Measurements from ENCODE around the gene TTC22.

Gene TTC22

GRCh38 chr1:54800899-54801759 is at the start of gene TTC22:
Gene TTC22, minus strand, starts transcription at chr1:54801323. Its CDS starts 160 bp downstream, at chr1:54801163.
- peak in 2 of 51 donors; percentile 15 to 22 for DNase-seq

- peak in 1 of 51 donors; percentile 16 for DNase-seq
These were observed 49.6 kb upstream of the TTC22 start for GRCh38 chr1:54850737-54851136.

DNA sequence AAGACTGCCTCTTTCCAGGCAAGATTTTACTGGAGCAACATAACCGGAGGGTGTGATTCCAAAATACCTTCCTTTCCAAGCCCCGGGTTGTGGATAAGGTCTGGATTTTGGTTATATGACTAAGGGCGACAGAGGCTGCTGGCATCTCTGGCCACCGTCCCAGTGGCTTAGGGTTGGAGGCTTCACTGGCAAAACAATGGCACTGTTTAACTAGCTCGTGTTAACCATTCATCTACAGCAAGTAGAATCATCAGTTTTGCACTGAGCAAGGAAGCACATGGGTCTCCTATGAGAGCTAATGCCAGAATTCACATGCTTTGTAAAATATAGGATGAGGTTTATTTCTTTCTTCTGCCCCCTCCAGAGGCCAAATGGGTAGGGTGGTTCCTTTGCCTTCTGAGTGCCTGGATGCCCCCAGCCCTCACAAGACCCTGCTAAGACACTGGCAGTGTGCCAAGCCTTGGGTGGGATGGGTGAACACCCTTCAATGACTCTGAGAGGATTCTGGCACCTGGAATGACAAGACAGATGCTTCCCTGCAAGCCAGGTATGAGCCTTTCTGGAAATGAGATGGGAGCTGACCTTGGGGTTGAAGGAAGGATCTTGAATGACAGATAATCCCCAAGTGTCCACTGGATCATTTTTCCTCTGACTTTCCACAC is 49.1 kb upstream of the TTC22 start:
- DNase-seq = peak in 7 of 51 donors; percentile 1 to 34 (median 9)

DNA sequence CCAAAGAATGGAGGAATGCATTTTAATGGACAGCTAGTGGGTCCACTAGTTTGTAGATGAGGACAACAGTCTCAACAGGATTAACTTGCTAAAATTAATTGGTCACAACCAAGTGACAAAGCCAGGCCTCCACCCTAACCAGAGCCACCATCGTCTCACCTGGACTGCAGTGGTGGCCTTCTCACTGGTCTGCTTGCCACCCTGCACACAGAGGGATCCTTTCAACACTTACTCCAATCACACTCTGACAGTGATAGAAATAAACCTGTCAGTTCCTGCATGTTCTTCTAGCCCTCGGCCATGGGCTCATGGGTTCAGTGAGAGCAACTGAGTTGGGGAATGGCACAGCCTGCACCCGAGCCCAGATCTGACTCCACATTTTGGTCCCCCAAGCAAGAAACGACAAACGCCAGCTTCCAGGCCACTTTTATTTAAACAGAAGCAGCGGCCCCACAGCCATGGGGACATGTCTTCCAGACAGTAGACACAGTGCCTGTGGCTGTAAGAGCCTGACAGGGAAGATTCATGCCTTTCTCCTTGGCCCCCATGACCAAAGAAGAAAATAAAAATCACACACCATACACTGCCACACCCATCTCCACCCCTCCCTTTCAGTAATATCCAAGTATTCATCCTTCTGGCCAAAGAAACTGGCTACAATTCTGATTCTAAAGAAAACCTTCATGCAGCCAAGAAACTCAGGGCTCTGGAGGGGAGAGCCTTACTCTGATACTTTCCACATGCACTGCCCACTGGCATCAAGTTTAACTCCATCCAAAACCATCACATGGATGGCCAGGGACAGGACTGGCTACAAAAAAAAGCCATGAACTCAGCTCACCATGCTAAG is 48.3 kb upstream of the TTC22 start:
- no peak for DNase-seq

- DNase-seq = no peak
These were observed 47.2 kb upstream of the TTC22 start for GRCh38 chr1:54848134-54848948.

GRCh38 chr1:54846716-54847284 is 45.7 kb upstream of the TTC22 start:
- no peak for DNase-seq

- no peak for DNase-seq
These were observed 45.2 kb upstream of the TTC22 start for GRCh38 chr1:54846301-54846700.

DNA sequence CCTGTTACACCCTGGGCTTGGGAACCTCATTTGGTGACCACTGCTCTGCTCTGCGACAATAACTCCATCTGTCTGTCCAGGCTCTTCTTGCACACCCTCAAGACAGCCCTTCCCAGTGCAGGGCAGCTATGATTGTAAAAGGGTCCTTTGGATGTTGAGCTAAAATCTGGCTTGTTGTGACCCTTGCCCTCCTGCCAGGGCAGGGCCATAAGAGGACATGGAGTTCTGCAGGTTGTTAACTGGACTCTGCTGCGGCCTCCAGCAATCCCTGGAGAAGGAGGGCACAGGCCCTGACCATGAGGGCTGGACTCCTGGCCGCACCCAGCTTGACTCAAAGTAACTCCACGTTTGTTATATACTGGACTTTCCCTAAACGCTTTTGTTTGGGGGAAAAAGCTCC is 44.6 kb upstream of the TTC22 start:
- DNase-seq = no peak

DNA sequence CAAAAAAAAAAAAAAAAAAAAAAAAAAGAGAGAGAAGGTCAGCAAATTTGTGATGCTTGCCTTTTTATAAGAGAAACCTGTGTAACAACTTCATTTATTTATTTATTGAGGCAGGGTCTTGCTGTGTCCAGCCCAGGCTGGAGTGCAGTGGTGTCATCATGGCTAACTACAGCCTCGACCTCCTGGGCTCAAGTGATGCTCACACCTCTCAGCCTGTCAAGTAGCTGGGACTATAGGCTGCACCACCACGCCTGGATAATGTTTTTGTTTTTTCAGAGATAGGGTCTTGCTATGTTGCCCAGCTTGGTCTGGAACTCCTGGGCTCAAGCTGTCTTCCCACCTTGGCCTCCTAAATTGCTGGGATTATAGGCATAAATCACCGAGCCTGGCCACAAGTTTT is 43.4 kb upstream of the TTC22 start:
- DNase-seq = no peak

GRCh38 chr1:54843449-54843848 is 42.3 kb upstream of the TTC22 start:
- DNase-seq = no peak

DNA sequence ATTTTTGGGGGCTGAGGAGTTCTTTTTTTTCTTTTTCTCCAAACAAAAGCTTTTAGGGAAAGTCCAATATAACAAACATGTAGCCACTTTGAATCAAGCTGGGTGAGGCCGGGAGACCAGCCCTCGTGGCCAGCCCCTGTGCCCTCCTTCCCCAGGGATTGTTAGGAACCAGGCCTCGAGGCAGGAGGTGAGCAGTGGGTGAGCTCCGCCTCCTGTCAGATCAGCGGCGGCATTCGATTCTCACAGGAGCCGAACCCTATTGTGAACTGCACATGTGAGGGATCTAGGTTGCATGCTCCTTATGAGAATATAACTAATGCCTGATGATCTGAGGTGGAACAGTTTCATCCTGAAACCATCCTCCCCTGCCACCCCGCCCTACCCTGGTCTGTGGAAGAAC is 41.8 kb upstream of the TTC22 start:
- DNase-seq = no peak

DNA sequence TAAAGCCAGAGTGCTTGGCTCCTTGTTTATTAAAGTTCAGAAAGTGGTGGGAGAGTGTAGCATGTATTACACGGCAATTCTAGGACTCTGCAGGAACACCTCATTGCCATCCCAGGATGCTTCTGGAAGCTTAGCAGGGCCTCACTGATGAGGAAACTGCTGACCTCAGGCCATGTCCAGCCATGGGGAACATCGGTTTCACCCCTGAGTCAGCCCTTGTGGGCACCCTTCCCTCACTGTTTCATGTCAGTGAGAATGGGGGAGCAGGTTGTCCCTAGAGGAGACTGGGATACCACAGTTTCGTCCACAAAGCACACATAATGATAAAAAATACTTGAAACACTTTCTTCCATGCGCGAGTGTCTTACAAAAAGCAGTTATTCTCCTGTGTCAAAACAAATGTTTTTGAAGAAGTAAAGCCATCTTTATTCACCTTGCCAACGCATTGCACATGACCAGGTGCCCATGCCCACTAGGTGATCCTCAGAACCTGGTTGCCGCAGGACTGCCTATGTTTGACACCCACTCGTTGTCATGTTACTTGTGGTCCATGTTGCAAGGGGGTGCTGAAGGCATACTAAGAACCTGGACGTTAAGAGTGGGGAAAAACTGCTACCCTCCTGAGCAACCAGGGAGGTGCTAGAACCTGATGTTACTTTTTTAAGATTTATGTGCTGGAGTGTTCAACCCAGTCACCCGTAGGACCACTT is 41.2 kb upstream of the TTC22 start:
- DNase-seq = no peak

DNA sequence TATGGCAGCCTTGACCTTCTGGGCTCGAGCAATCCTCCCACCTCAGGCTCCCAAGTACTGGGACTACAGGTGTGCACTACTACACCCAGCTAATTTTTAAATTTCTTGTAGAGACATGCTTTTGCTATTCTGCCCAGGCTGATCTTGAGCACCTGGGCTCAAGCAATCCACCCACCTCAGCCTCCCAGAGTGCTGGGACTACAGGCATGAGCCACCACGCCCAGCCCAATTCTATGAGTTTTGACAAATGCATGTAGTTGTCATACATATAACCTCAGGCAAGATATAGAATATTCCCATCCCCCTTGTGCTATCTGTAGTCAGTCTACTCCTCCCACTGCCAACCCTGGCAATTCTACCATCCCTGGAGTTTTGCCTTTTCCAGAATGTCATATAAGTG is 38.7 kb upstream of the TTC22 start:
- no peak for DNase-seq

- no peak for DNase-seq
These were observed 37.5 kb upstream of the TTC22 start for GRCh38 chr1:54838565-54839180.

DNA sequence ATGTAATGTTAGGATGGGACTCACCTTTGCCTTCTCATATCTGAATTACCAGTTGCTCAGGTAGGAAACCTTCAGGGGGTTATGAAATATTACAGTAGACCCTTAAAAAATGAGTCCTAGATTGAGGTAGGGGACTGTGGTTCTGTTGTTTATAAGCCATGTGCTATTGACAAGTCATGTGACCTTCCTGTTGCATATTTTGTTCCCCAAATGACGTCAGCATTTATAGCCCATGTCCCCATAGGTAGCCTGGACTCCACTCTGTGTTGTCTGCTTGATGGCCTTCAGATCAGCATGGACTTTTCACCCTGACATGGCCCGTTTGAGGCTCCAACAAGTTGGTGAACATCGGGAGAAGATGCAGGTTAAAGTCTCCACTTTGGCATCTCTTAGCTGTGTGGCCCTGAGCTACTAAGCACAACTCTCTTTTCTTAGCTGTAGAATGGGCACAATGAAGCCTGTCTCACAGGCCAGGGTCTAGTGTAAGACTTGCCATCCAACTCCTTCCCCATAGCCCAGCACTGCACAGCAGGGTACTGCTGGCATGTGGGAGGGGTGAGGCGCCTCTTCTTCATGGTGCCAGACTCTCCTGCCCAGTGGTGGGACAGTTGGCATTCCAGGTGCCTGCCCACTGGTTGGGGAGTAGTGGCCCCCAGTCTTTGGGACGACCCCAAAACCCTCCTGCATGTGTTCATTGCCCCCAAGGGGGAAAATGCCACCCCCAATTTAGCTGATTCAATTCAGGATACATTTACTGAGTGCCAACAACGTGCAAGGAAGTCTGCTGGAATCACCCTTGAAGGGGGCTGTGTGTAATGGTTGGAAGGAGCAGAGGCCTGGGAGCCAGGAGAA is 36.1 kb upstream of the TTC22 start:
- no peak for DNase-seq

DNA sequence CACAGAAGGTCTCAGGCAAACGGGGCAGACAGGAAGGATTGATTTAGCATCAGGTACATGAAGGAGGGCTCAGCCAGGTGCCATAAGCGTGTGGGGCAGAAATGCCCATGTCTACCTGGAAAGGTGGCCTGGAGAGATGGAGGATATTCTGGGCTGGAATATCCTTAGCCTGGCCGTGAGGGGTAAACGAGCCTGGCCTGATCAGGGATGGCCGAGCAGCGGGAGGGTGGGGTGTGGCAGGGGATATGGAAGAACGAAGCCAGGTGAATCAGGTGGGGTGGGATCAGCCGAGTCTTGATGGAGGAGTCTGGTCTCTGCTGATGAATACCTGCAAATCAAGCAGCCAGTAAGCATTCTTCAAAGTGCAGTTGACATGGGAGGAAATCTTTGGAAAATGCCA is 35.5 kb upstream of the TTC22 start:
- no peak for DNase-seq

DNA sequence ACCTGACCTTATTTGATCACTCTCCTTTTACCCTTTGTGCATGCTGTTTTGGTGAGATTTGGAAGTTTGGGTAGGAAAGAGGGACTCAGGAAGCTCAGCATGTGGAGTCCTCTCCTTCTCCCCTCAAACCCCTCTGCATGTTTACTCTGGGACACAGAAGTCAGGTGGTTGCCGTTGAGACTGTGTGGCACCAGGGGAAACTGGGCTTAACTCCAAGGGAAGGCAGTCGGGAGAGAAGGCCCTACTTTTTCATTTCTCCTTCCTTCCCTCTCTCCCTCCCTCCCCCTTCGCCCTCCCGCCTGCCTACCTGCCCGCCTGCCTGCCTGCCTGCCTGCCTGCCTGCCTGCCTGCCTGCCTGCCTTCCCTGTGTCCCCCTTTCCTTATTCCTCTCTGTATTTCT is 34.8 kb upstream of the TTC22 start:
- no peak for DNase-seq

- DNase-seq = no peak
These were observed 34.2 kb upstream of the TTC22 start for GRCh38 chr1:54835131-54835898.
